DOHH2 (cell line): ENCODE data around the gene DNAH6.

Experiments
- H3F3A ChIP-seq: fragments of 200-600 bp; sonication (generic), shearing (Covaris generic); 2 replicates; pipeline ENCODE4 v1.6.0; 2016; ENCODE audit warnings: antibody characterized with exemption, mild to moderate bottlenecking; ENCODE audit not compliant: control insufficient read depth, insufficient read depth
- H3K27ac ChIP-seq: fragments of 200-600 bp; sonication (generic); 2 replicates; pipeline ENCODE4 v1.5.1; 2014; ENCODE audit warnings: low read depth, mild to moderate bottlenecking, low read length, moderate library complexity
- H3K27me3 ChIP-seq: fragments of 200-600 bp; sonication (generic); 2 replicates; pipeline ENCODE4 v1.6.1; 2014; ENCODE audit warnings: mild to moderate bottlenecking, low read length, mixed read lengths; ENCODE audit not compliant: control insufficient read depth
- H3K36me3 ChIP-seq: fragments of 200-600 bp; sonication (generic); 2 replicates; pipeline ENCODE4 v1.6.1; 2014; ENCODE audit warnings: mild to moderate bottlenecking, low read length, moderate library complexity, mixed read lengths; ENCODE audit not compliant: control insufficient read depth
- H3K4me1 ChIP-seq: fragments of 200-600 bp; sonication (generic); 2 replicates; pipeline ENCODE4 v1.6.1; 2014; ENCODE audit warnings: mild to moderate bottlenecking, low read length, mixed read lengths; ENCODE audit not compliant: control insufficient read depth
- H3K4me2 ChIP-seq: fragments of 200-600 bp; sonication (generic); 2 replicates; pipeline ENCODE4 v1.6.0; 2014; ENCODE audit warnings: mild to moderate bottlenecking, low read length, moderate library complexity
- H3K4me3 ChIP-seq: fragments of 200-600 bp; sonication (generic); 2 replicates; pipeline ENCODE4 v1.5.1; 2014; ENCODE audit warnings: mild to moderate bottlenecking, low read length, mixed read lengths
- H3K79me2 ChIP-seq: fragments of 200-600 bp; sonication (generic); 2 replicates; pipeline ENCODE4 v1.6.1; 2014; ENCODE audit warnings: mild to moderate bottlenecking, low read length, mixed read lengths; ENCODE audit not compliant: control insufficient read depth
- H3K9me2 ChIP-seq: fragments of 200-600 bp; sonication (generic); replicated peaks from 2 replicates; pipeline ENCODE4 v1.6.1; 2014; ENCODE audit warnings: mild to moderate bottlenecking, low read length, mixed read lengths; ENCODE audit not compliant: control insufficient read depth
- H3K9me3 ChIP-seq: fragments of 200-600 bp; sonication (generic); 2 replicates; pipeline ENCODE4 v1.6.1; 2014; ENCODE audit warnings: antibody characterized with exemption, low read length, mixed read lengths; ENCODE audit not compliant: control insufficient read depth, insufficient read depth
- H4K20me1 ChIP-seq: fragments of 200-600 bp; sonication (generic); 2 replicates; pipeline ENCODE4 v1.6.0; 2014; ENCODE audit warnings: low read depth, mild to moderate bottlenecking, antibody characterized with exemption, low read length, moderate library complexity; ENCODE audit not compliant: control insufficient read depth, insufficient read depth
- CTCF ChIP-seq: fragments of 200-600 bp; sonication (generic); IDR thresholded peaks from one replicate; pipeline ENCODE4 v1.5.1; 2014; ENCODE audit warnings: antibody characterized with exemption, mild to moderate bottlenecking, low read depth, low read length; ENCODE audit not compliant: poor library complexity, severe bottlenecking
- EZH2phosphoT487 ChIP-seq: fragments of 200-600 bp; sonication (generic); IDR thresholded peaks from 2 replicates; pipeline ENCODE4 v1.6.1; 2017; ENCODE audit warnings: borderline replicate concordance, mild to moderate bottlenecking, antibody characterized with exemption, low read length, moderate library complexity, mixed read lengths

The DNAH6 gene

GRCh38 chr2:84839851-84840250 is 323.6 kb downstream of the DNAH6 start:
- H3F3A ChIP-seq = no peaks in the 10 kb centered on the region
- TF ChIP-seq EZH2phosphoT487 = no peak
- TF ChIP-seq CTCF = no peak
- no peak overlapping the region for H3K4me3 ChIP-seq
- no peaks in the 10 kb centered on the region for H3K9me3 ChIP-seq
- H3K9me2 ChIP-seq = no peaks in the 10 kb centered on the region
- no peaks in the 10 kb centered on the region for H3K4me1 ChIP-seq
- H4K20me1 ChIP-seq = no peaks in the 10 kb centered on the region
- no peaks in the 10 kb centered on the region for H3K36me3 ChIP-seq
- H3K4me2 ChIP-seq = no peak overlapping the region
- H3K27ac ChIP-seq = no peak overlapping the region
- H3K79me2 ChIP-seq = no peaks in the 10 kb centered on the region
- H3K27me3 ChIP-seq = no peaks in the 10 kb centered on the region

- H3K4me2 ChIP-seq = no peak overlapping the region
- H3K9me2 ChIP-seq = no peaks in the 10 kb centered on the region
- no peaks in the 10 kb centered on the region for H3K36me3 ChIP-seq
- no peaks in the 10 kb centered on the region for H4K20me1 ChIP-seq
- H3K79me2 ChIP-seq = no peaks in the 10 kb centered on the region
- H3K4me1 ChIP-seq = no peaks in the 10 kb centered on the region
- H3K9me3 ChIP-seq = no peaks in the 10 kb centered on the region
- H3K4me3 ChIP-seq = no peak overlapping the region
- H3F3A ChIP-seq = no peaks in the 10 kb centered on the region
- no peak for TF ChIP-seq EZH2phosphoT487
- TF ChIP-seq CTCF = no peak
- H3K27ac ChIP-seq = no peak overlapping the region
- no peaks in the 10 kb centered on the region for H3K27me3 ChIP-seq
Observed at GRCh38 chr2:84840306-84840705, 324.0 kb downstream of the DNAH6 start.

- Histone ChIP-seq H3K9me3 (no peaks in the 10 kb centered on the region), H4K20me1 (no peaks in the 10 kb centered on the region), H3K4me2 (no peak overlapping the region), H3K79me2 (no peaks in the 10 kb centered on the region), H3K27me3 (no peaks in the 10 kb centered on the region), H3K27ac (no peak overlapping the region), H3K36me3 (no peaks in the 10 kb centered on the region), H3K9me2 (no peaks in the 10 kb centered on the region), H3F3A (no peaks in the 10 kb centered on the region), H3K4me3 (no peak overlapping the region), H3K4me1 (peaks cover 10% of the 10 kb centered on the region)
- TF ChIP-seq CTCF = no peak
Observed at GRCh38 chr2:84841577-84841976, 325.3 kb downstream of the DNAH6 start.

- H3K9me3 ChIP-seq = no peaks in the 10 kb centered on the region
- no peaks in the 10 kb centered on the region for H3K27me3 ChIP-seq
- H3K4me1 ChIP-seq = peaks cover 13% of the 10 kb centered on the region
- H3K36me3 ChIP-seq = no peaks in the 10 kb centered on the region
- TF ChIP-seq EZH2phosphoT487 (no peak), CTCF (no peak)
- no peak overlapping the region for H3K27ac ChIP-seq
- no peaks in the 10 kb centered on the region for H3F3A ChIP-seq
- H3K79me2 ChIP-seq = no peaks in the 10 kb centered on the region
- no peak overlapping the region for H3K4me3 ChIP-seq
- no peaks in the 10 kb centered on the region for H4K20me1 ChIP-seq
- H3K4me2 ChIP-seq = no peak overlapping the region
- no peaks in the 10 kb centered on the region for H3K9me2 ChIP-seq
Observed at GRCh38 chr2:84844141-84844540, 327.8 kb downstream of the DNAH6 start.
